ENCODE data around the gene KRTAP5-3.

GRCh38 chr11:1574933-1575242 is 33.4 kb downstream of the KRTAP5-3 start:
- TF ChIP-seq CTCF (IDR thresholded peaks at IDR 0.05) (no peak), POLR2A (IDR thresholded peaks at IDR 0.05) (no peak)
